Glutamatergic neuron (in vitro differentiated cells): ENCODE data around the gene PPP2R1B. TPM values are rescaled to one million over a fixed set of nuclear protein-coding genes. Genes with fewer than 3 reads are reported as not detected.

Source experiments
- DNase-seq: peaks from one replicate; pipeline ENCODE4 v3.0.0; 2022
- H3K27ac Mint-ChIP-seq: one replicate; pipeline ENCODE4 v1.8.0; 2020; ENCODE audit warnings: mild to moderate bottlenecking, mixed read lengths, inconsistent platforms; ENCODE audit not compliant: unreplicated experiment
- H3K27me3 Mint-ChIP-seq: one replicate; pipeline ENCODE4 v1.8.0; 2020; ENCODE audit warnings: mild to moderate bottlenecking, moderate library complexity, mixed read lengths, inconsistent platforms; ENCODE audit not compliant: unreplicated experiment
- H3K36me3 Mint-ChIP-seq: one replicate; pipeline ENCODE4 v1.8.0; 2020; ENCODE audit warnings: mild to moderate bottlenecking, mixed read lengths, inconsistent platforms; ENCODE audit not compliant: unreplicated experiment
- H3K4me1 Mint-ChIP-seq: one replicate; pipeline ENCODE4 v1.8.0; 2020; ENCODE audit warnings: mild to moderate bottlenecking, low read depth, mixed read lengths, inconsistent platforms; ENCODE audit not compliant: unreplicated experiment
- H3K4me3 Mint-ChIP-seq: one replicate; pipeline ENCODE4 v1.8.0; 2020; ENCODE audit warnings: mild to moderate bottlenecking, mixed read lengths, inconsistent platforms; ENCODE audit not compliant: unreplicated experiment
- H3K9me3 Mint-ChIP-seq: one replicate; pipeline ENCODE4 v1.8.0; 2020; ENCODE audit warnings: mild to moderate bottlenecking, moderate library complexity, mixed read lengths, inconsistent platforms; ENCODE audit not compliant: unreplicated experiment
- CTCF ChIP-seq: fragments of 200-600 bp; sonication (generic); IDR thresholded peaks from one replicate; pipeline ENCODE4 v1.5.0; 2021; ENCODE audit not compliant: partially characterized antibody, unreplicated experiment
- total RNA-seq: library from RNA; stranded (reverse); fragmentation: NEBNext Ultra II Directional; extraction: Animal tissue kit (Norgen Biotek cat#: 25700); gene quantifications from one replicate; pipeline ENCODE4 v1.2.1, GENCODE V29; 2021; ENCODE audit not compliant: unreplicated experiment

Gene PPP2R1B
- total RNA-seq, 1 donor from 2014 or later, result 66.3 TPM

GRCh38 chr11:111736621-111737443 lies 29.4 kb downstream of the PPP2R1B start:
- H3K36me3 Mint-ChIP-seq, result no peaks in the 10 kb centered on the region
- DNase-seq, result no peak
- H3K4me1 Mint-ChIP-seq, result peaks cover 12% of the 10 kb centered on the region
- TF ChIP-seq CTCF, result no peak
- H3K27ac Mint-ChIP-seq, result no peak overlapping the region
- H3K9me3 Mint-ChIP-seq, result peaks cover 3% of the 10 kb centered on the region
- H3K4me3 Mint-ChIP-seq, result no peak overlapping the region
- H3K27me3 Mint-ChIP-seq, result peaks cover 2% of the 10 kb centered on the region

- peak overlapping the region; percentile 38 for H3K27ac Mint-ChIP-seq
- no peak overlapping the region for H3K4me3 Mint-ChIP-seq
These were observed 30.0 kb downstream of the PPP2R1B start for GRCh38 chr11:111736181-111736590.

GRCh38 chr11:111735262-111736116 lies 30.7 kb downstream of the PPP2R1B start:
- Mint-ChIP-seq H3K27me3 (peaks cover 2% of the 10 kb centered on the region), H3K4me3 (no peak overlapping the region), H3K9me3 (peaks cover 5% of the 10 kb centered on the region), H3K36me3 (no peaks in the 10 kb centered on the region), H3K4me1 (peaks cover 21% of the 10 kb centered on the region), H3K27ac (peak overlapping the region; percentile 84)
- TF ChIP-seq CTCF, result no peak
- DNase-seq, result no peak

More at GRCh38 chr11:111736181-111736590, 30.0 kb downstream of the PPP2R1B start:
- no peaks in the 10 kb centered on the region for H3K36me3 Mint-ChIP-seq
- no peak for DNase-seq
- H3K9me3 Mint-ChIP-seq, result peaks cover 5% of the 10 kb centered on the region
- peaks cover 2% of the 10 kb centered on the region for H3K27me3 Mint-ChIP-seq
- no peak for TF ChIP-seq CTCF
- H3K4me1 Mint-ChIP-seq, result peaks cover 17% of the 10 kb centered on the region

- no peak for DNase-seq
- Mint-ChIP-seq H3K9me3 (peaks cover 5% of the 10 kb centered on the region), H3K4me1 (peaks cover 26% of the 10 kb centered on the region), H3K27ac (peak overlapping the region; percentile 84), H3K27me3 (peaks cover 2% of the 10 kb centered on the region), H3K4me3 (peak overlapping the region; percentile 59), H3K36me3 (no peaks in the 10 kb centered on the region)
- TF ChIP-seq CTCF, result no peak
These were observed 31.3 kb downstream of the PPP2R1B start for GRCh38 chr11:111734954-111735261.
